Uterus (tissue), 4 donors: Measurements from ENCODE around the gene NYNRIN. TPM values are rescaled to one million over a fixed set of nuclear protein-coding genes. Genes with fewer than 3 reads are reported as not detected.

Source experiments
- DNase-seq, 2 donors: peaks; one replicate each; pipeline ENCODE4 v3.0.0-alpha.2; 2019 to 2020
- H3K27ac ChIP-seq, 2 donors: fragments of 200-600 bp; sonication (generic); 1 replicate in 1 of 2; 2 replicates in 1 of 2; pipeline ENCODE4 v1.5.1; 2016 to 2018
- H3K27me3 ChIP-seq, 2 donors: fragments of 200-600 bp; sonication (generic); one replicate each; pipeline ENCODE4 v1.5.1; 2018 to 2019; ENCODE audit warnings: control low read depth in 1 of 2
- H3K36me3 ChIP-seq, 2 donors: fragments of 200-600 bp; sonication (generic); one replicate each; pipeline ENCODE4 v1.5.1; 2019; ENCODE audit warnings: control low read depth in 1 of 2
- H3K4me1 ChIP-seq, 2 donors: fragments of 200-600 bp; sonication (generic); one replicate each; pipeline ENCODE4 v1.5.1; 2018 to 2019; ENCODE audit warnings: control low read depth in 1 of 2
- H3K4me3 ChIP-seq, 2 donors: fragments of 200-600 bp; sonication (generic); 1 replicate in 1 of 2; 2 replicates in 1 of 2; pipeline ENCODE4 v1.5.1; 2018 to 2019; ENCODE audit warnings: mild to moderate bottlenecking in 1 of 2
- H3K9me3 ChIP-seq, 2 donors: fragments of 200-600 bp; sonication (generic); one replicate each; pipeline ENCODE4 v1.5.1; 2019; ENCODE audit warnings: control low read depth in 1 of 2
- POLR2A ChIP-seq, 2 donors: fragments of 450-650 bp; IDR thresholded peaks; one replicate each; pipeline ENCODE4 v1.6.1; 2016; ENCODE audit warnings: antibody characterized with exemption in 2 of 2, mild to moderate bottlenecking in 1 of 2, moderate library complexity in 1 of 2
- intact Hi-C: fragments of 100-400 bp; cut with DNase I; formaldehyde crosslinking; loops from one replicate; pipeline ENCODE4 v1.15.1; 2023; ENCODE audit warnings: low total_unique reads
- total RNA-seq, 4 donors: library from RNA; depleted of rRNA in 3 of 4; stranded (reverse); fragments of >200 nt in 3 of 4; gene quantifications; one replicate each; pipeline versions ENCODE4 v1.1.0 to v1.2.4, GENCODE V29; 2014 to 2023
- TF ChIP-seq, protein P1 (sequence below), 4 experiments: fragments of 200-600 bp in 2 of 4; fragments of 450-650 bp in 2 of 4; sonication (generic) in 2 of 4; IDR thresholded peaks; one replicate each; pipeline ENCODE4 v1.5.1; 2016 to 2019; ENCODE audit warnings: antibody characterized with exemption in 4 of 4, mild to moderate bottlenecking in 2 of 4, moderate library complexity in 1 of 4
- donor health status: DM: yes; HTN: yes; CAD: no.

The NYNRIN gene
- total RNA-seq, 4 donors from 2014 or later, result 4.9 to 51.1 (median 27.3) TPM

DNA sequence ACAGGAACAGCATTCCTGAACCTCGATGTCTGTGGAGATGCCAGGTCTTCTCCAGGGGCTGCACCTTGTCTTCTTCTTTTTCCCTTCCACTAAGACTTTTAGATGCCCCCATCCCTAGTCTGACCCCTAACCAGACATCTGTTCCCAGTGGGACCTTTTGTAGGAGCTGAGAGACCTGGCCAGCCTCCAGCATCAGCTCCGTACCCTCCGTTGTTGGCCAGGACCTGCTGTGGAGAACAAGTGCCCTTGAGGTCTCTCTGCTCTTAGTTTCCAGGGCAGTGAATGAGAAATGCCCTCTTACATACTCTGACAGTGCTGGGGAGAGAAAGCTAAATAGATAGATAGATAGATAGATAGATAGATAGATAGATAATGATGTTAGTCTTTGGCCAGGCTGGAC is 60.5 kb downstream of the NYNRIN start:
- DNase-seq, result no peak
- no peak overlapping the region for H3K27ac ChIP-seq
- no peak for TF ChIP-seq POLR2A (IDR thresholded peaks at IDR 0.05)
- TF ChIP-seq, protein P1, sequence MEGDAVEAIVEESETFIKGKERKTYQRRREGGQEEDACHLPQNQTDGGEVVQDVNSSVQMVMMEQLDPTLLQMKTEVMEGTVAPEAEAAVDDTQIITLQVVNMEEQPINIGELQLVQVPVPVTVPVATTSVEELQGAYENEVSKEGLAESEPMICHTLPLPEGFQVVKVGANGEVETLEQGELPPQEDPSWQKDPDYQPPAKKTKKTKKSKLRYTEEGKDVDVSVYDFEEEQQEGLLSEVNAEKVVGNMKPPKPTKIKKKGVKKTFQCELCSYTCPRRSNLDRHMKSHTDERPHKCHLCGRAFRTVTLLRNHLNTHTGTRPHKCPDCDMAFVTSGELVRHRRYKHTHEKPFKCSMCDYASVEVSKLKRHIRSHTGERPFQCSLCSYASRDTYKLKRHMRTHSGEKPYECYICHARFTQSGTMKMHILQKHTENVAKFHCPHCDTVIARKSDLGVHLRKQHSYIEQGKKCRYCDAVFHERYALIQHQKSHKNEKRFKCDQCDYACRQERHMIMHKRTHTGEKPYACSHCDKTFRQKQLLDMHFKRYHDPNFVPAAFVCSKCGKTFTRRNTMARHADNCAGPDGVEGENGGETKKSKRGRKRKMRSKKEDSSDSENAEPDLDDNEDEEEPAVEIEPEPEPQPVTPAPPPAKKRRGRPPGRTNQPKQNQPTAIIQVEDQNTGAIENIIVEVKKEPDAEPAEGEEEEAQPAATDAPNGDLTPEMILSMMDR (IDR thresholded peaks at IDR 0.05), result no peak
- intact Hi-C loops, result no loop called here
- H3K9me3 ChIP-seq, result no peaks in the 10 kb centered on the region
- H3K4me1 ChIP-seq, result no peaks in the 10 kb centered on the region
- H3K36me3 ChIP-seq, result no peaks in the 10 kb centered on the region
- H3K27me3 ChIP-seq, result no peaks in the 10 kb centered on the region
- H3K4me3 ChIP-seq, result no peak overlapping the region

- H3K27me3 ChIP-seq, result no peaks in the 10 kb centered on the region
- H3K4me3 ChIP-seq, result no peak overlapping the region
- H3K4me1 ChIP-seq, result no peaks in the 10 kb centered on the region
- H3K9me3 ChIP-seq, result no peaks in the 10 kb centered on the region
- TF ChIP-seq POLR2A (IDR thresholded peaks at IDR 0.05), result no peak
- TF ChIP-seq, protein P1 (IDR thresholded peaks at IDR 0.05), result no peak
- DNase-seq, result no peak
- H3K36me3 ChIP-seq, result no peaks in the 10 kb centered on the region
- intact Hi-C loops, result no loop called here
- no peak overlapping the region for H3K27ac ChIP-seq
These were observed 62.5 kb downstream of the NYNRIN start for GRCh38 chr14:24461336-24461735.

GRCh38 chr14:24463017-24463883 is 64.4 kb downstream of the NYNRIN start:
- DNase-seq, result no peak
- H3K36me3 ChIP-seq, result no peaks in the 10 kb centered on the region
- H3K4me3 ChIP-seq, result no peak overlapping the region
- no peak overlapping the region for H3K27ac ChIP-seq
- TF ChIP-seq, protein P1 (IDR thresholded peaks at IDR 0.05), result no peak
- no peak for TF ChIP-seq POLR2A (IDR thresholded peaks at IDR 0.05)
- no peaks in the 10 kb centered on the region for H3K9me3 ChIP-seq
- intact Hi-C loops, result no loop called here
- no peaks in the 10 kb centered on the region for H3K4me1 ChIP-seq
- no peaks in the 10 kb centered on the region for H3K27me3 ChIP-seq

DNA sequence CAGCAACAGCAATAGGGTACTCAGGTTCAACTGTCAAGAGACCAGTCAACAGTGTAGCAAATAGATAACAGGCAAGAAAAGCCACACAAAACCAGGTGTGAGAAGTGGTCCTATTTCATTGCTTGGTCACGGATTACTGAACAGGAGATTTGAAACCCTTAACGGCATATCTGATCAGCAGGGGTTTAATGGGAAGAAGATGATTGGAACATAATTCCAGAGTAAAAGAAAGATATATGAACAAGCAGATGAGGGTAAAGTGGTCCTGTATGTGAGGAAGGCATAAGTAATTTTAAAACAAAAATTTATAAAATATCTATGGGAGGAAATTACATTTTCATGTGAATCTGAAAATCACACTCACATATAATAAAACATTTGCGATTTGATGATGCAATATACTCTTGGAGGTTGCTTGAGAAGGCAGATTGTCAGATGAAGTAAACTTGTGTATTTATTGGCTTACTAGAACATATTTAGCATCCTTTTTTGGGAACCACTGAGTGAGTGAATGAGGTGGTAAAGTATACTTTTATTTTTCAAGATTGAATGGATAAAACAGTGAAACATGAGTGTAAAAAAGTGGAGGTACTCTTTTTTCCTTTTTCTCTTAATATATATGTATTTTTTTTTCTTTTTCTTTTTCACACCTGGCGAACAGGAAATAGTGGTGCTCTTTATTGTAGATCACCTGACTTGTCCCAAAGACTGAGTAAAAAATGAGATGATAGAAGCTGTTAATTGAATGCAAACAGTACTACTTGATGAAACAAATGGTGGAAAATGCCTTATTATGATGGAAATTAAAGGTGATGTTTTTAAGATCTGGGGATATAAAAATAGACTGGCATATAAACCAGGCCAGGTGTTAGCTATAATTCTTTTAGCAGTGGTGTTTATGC is 65.3 kb downstream of the NYNRIN start:
- no peak overlapping the region for H3K27ac ChIP-seq
- no peaks in the 10 kb centered on the region for H3K9me3 ChIP-seq
- H3K4me3 ChIP-seq, result no peak overlapping the region
- no peak for DNase-seq
- no peaks in the 10 kb centered on the region for H3K27me3 ChIP-seq
- H3K36me3 ChIP-seq, result no peaks in the 10 kb centered on the region
- intact Hi-C loops, result no loop called here
- H3K4me1 ChIP-seq, result no peaks in the 10 kb centered on the region
- TF ChIP-seq, protein P1 (IDR thresholded peaks at IDR 0.05), result no peak
- no peak for TF ChIP-seq POLR2A (IDR thresholded peaks at IDR 0.05)

- Histone ChIP-seq H3K27ac (no peak overlapping the region), H3K36me3 (no peaks in the 10 kb centered on the region), H3K27me3 (no peaks in the 10 kb centered on the region), H3K9me3 (no peaks in the 10 kb centered on the region), H3K4me1 (no peaks in the 10 kb centered on the region), H3K4me3 (no peak overlapping the region)
- no peak for DNase-seq
- TF ChIP-seq, protein P1 (IDR thresholded peaks at IDR 0.05), result no peak
- TF ChIP-seq POLR2A (IDR thresholded peaks at IDR 0.05), result no peak
- intact Hi-C loops, result no loop called here
These were observed 66.6 kb downstream of the NYNRIN start for GRCh38 chr14:24465368-24465767.
